HS-5 (cell line): ENCODE data around the gene PER1.

Experiments used
- DNase-seq: peaks from one replicate; pipeline ENCODE4 v3.0.0-alpha.2; 2012; ENCODE audit warnings: low read depth

The PER1 gene

DNA sequence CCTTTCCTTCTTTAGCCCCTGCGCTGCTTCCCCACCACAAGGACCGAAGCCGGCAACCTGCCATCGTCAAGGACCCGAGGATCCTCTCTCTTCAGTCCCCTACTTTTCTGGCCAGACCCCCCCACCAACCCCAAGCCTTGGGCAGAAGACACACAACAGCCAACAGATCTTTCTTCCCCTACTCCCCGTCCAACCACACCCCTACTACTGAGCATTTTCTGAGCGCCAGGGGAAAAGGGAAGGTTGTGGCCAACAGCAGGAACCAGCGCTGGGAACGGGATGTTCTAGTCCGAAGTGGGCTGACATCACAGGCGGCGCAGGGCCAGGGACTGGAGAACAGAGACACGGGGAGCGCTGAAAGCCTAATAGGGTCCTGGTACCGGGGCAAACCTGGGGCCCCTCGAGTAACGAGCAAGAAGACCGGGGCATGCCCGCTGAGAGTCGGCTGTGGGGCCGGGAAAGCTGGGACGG lies 528 bp downstream of the PER1 start:
- no peak for DNase-seq

DNA sequence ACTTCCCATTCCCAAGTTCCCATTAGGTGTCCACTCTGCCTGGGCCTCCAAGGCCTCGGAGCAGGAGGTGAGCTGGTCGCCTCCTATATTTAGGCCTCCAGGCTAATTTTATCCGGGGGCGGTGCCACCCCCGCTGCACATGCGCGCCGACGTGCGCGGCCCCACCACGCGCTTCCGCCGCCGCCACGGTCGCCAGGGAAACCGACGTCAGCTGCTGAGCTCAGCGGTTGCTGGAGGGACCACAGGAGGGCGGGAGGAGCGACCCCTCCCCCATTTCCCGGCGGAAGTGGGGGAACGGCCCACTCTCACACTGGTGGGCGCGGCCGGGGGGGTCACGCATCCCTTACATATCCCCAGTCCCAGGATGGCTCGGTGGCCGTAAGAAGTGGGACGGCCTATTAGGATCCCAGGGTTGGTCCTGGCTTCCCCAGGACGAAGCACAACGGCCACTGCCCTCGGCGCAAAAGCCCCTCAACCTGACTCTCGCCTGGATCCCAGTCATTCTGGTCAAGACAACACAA lies 1.0 kb downstream of the PER1 start:
- no peak for DNase-seq

DNA sequence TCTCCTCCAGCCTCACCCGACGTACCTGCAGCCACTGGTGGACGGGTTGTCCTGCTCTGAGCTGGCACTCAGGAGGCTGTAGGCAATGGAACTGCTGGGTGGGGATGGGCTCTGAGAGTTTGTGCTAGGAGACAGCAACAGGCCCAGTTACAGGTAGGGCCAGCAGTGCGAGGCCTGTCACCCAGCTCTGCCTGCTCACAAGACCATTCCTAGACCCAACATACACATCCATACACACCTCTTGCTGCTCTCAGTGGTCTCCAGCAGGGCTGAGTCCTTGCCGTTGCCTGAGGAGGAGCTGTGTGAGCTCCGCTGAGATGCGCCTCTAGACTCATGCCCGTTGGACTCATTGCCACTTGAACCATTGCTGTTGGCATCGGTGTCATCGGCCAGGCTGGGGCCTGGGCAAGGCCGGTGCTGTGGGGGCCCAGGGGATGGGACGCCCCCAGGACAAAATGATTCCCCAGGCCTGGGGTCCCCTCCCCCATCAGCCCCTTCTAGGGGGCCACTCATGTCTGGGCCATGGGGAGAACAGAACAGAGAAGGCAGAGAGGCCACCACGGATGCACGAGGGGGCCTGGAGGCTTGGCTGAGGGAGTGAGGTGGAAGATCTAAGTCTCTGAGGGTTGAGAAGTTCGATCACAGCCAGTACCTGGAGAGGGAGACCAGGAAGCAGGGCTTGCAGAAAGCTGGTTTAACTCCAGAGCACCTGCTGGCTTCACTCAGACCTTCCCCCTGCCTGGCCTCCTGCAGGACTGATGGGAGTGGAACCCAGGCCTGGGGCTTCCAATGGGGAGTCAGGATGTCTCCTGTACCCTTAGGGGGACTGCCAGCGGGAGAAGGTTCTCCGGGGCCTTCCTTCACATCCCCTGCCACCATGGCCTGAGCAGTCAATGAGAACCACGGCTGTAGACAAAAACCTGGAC lies 1.7 kb downstream of the PER1 start:
- no peak for DNase-seq

DNA sequence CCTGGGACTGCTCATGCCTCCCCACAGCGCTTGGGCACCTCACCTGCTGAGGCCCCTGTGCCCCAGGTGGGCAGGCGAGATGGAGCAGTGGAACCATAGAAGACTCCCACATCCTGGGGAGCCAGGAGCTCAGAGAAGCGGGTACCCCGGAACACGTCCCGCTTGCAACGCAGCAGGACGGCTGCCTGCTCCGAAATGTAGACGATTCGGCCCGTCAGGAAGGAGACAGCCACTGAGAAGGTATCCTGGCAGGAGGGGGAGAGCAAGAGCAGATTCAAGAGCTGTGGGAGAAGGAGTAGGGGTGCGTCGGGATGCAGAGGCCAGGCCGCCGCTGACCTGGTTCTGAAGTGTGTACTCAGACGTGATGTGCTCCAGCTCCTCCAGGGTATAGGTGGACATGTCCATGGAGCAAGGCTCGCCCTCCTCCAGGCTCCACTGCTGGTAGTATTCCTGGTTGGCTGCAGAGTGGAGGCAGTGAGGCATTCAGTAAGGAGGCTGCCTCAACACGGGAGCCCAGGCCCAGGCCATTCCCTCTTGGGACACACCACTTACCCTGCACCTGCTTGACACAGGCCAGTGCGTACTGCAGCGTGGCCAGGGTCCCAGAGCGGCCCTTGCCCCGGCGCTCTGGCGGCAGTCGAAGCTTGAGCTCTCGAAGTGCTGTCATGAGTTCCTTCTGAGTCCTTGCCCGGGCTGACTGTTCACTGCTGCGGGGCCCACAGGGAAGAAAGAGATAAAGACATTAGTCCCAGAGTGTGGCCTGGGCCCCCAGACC lies 2.6 kb downstream of the PER1 start:
- no peak for DNase-seq

DNA sequence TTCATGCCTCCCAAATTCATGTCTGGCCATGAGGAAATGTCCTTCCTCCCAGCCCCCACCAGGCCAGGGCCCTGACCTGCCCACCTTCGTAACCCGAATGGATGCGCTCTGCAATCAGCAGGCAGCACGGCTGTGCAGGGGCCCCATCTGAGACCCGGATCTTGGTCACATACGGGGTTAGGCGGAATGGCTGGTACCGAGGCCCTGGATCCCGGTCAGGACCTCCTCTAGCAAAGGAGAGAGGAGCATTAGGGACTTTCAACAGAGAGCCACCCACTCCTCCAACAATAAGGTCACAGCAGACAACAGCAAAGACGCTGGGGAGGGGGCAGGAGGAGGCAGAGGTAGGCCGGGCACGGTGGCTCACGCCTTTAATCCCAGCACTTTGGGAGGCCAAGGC lies 3.6 kb downstream of the PER1 start:
- no peak for DNase-seq

DNA sequence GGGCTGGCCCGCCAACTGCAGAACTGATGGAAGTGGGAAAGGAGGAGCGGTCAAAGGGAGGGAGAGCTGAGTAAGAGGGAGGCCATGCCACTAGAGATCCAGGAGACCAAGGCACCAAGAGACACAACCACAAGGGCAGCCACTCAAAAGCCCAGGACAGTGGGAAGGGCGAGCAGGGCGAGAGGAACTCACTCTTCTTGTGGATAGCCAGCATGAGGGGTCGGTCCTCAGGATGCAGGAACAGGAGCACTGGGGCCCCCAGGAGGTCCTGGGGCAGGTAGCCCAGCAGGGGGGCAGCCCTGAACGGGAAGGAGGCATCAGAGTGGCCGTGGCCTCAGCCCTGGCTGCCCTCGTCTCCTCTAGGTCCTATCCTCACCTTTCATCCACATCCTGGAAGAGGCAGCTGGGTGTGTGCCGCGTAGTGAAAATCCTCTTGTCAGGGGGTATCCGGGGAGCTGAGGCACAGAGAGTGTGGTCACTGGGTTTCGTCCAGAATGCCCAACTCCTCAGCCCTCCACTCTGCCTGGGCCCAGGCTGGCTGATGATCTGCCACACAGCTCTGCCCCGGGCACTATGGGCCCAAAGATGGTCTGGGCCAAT lies 4.3 kb downstream of the PER1 start:
- DNase-seq, result no peak

DNA sequence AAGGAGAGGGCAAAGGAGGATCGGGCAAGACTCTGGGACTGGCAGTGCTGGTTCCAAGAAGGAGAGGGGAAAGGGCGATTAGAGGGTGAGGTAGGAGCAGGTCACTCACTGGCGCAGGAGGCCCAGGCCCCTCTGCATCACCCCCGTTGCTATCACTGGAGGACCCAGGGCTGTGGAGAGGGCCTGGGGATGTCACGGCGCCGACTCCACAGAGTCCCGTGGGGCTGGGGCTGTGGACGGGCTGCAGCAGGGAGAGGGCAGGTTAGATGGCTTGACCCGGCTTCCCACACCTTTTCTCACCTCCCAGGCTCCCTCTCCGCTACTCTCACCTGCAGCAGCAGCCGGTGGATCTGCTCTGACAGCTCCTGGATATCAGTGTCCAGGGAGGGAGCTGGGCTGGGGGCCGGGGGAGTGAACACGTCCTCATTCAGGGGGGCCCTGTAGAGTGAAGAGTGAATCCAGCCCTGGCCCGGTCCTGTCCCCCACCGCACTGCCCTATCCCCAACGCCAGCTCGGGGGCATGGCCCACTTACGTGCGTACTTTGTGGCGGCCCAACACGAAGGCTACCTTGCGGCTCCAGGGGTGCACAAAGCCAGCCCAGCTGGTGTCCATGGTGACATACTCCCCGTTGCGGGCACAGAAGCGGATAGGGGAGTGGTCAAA lies 4.9 kb downstream of the PER1 start:
- DNase-seq, result no peak

DNA sequence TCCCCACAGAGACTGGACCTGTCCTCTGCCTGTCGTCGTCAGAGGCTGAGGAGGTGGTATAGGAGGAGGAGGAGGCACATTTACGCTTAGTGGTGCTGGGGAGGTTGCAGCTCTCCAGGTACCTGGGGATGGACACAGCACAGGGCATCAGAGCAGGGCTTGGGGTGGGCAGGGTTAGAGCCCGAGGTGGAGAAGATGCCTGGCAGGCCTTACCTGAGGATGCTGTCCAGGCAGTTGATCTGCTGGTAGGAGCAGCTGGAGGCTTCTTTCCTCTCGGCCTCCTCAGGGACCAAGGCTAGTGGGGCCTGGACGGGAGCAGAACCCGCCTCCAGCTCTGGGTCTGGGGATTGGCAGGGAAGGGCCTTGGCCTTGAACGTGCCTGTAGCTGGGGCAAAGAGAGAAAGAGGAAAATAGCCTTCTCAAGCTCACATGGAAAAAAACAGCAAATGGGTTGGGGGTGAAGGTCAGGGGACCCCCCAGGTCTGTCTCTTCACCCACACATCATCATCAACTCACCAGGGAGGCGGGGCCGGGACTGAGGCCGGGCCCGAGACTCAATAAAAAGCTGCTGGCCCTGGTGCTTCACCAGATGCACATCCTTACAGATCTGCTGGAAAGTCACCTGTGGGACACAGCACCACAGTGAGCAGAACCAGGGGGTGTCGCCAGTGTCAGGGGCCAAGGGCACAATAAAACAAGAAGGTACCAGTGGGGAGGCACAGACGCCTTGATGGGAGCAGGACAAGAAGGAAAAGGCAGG lies 5.6 kb downstream of the PER1 start:
- no peak for DNase-seq

DNA sequence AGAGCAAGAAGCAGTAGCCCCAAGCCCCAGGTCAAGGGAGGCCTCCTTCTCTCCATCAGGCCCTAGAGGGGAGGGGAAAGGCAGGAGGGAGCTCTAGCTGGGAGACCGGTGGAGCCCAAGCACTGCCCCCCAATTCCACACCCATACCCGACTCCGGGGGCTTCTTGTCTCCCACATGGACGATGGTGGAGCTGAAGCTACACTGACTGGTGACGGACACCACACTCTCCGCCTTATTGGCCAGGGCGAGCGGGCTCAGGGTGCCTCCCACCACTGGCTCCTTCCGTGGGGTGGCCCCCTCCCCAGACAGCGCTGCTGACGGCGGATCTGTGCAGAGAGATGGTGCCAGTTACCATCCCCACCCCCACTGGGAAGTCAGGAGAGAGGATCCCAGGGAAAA lies 6.4 kb downstream of the PER1 start:
- DNase-seq, result no peak

DNA sequence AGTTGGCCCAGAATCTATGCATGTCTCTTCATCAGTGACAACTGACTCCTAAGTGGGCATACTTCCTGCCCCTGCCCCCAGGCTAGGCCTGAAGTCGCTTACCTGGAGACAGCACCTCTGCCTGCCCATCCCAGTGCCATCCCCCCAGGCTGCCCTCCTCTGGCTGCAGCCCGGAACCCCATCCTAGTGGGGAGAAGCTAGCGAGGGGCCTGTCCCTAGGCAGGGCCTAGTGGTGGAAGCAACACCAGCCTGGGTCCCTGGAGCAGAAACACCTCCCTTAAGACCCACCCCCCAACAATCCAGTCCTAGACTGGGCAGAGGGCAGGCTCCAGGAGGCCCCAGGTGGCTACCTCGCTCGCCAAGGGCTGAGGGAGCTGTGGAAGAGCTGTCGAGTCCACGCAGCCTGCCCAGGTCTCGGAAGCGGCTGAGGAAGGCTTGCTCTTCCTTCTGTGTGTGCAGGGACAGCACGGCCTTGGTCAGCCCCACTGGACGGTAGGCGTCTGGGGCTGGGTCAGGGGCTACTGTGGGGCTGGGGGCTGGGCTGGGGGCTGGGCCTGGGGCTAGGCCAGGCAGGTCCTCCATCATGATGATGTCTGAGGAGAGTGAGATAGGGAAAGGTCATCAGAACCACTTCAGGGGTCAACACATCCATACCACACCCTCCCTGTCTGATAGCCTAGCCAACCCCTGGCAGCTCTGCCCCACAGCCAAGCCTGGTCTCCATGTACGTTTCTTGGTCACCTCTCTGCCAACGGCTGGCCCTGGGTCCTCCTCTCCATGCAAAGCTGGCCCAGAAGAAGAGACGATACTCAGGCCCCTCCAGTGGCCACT lies 7.6 kb downstream of the PER1 start:
- DNase-seq, result no peak

DNA sequence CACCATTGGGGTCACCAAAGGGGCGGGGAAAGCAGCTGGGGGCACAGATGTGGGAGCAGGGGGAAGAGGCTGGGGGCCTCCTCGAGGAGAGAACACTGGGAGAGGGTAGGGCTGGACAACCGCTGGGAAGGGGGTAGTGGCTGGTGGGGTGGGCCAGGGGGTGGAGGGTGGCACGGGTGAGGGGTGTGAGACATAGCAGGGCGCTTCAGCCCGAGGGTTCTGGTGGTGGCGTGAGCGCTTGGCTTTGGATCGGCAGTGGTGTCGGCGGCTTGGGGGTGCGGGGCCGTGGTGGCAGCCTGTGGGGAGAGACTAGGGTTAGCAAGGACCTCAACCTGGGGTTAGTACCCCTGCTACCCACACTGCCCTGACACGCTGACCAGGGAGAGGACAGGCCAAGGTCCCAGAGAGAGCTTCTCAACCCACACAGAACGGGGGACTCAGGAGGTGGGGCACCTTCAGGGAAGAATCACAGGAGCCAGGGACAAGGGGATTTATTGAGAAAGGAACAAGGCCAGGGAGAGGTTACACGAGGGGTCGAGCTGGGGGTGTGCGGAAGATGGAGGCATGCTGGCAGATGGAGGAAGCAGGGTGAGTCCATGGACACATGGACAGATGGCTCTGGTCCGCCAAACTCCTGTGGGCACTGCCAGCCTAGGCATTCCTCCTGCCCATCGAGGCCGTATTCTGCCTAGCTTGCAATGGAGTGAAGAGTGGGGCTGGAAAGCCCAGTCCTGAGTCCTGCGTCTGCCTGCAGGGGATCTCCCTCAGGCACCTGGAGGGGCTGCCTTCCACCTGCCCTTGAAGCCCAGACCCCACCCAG lies 8.4 kb downstream of the PER1 start:
- no peak for DNase-seq

DNA sequence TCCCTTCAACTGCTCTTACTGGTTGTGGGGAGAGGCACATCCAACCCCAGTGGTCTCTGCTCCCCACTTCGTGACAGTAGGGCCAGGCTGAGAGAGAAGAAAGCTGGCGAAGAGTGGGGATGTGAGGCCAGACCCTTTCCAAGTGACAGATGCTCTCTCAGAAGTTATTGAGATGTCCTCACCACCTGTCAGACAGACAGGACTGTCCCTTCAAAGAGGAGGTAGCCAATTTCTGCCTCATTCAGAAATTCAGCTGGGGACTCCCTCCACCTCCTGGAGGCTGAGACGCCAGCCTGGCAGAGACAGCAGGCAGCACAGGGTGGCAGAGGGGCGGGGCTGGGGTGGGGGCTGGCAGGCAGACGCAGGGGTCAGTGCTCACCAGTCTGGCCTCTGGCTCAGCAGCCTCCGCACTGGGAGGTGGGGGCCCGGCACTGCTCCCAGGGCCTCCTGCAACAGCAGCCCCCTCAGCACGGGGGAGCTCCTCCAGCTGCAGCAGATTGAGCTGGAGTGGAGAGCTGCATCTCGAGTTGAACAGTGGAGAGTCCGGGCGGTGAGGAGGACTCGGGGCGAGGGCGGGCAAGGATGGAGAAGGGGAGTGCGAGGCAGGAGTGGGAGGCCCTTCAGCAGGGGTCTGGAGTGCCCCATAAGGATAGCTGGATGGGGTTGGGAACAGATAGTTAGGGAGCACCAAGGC lies 9.2 kb downstream of the PER1 start:
- DNase-seq, result no peak

DNA sequence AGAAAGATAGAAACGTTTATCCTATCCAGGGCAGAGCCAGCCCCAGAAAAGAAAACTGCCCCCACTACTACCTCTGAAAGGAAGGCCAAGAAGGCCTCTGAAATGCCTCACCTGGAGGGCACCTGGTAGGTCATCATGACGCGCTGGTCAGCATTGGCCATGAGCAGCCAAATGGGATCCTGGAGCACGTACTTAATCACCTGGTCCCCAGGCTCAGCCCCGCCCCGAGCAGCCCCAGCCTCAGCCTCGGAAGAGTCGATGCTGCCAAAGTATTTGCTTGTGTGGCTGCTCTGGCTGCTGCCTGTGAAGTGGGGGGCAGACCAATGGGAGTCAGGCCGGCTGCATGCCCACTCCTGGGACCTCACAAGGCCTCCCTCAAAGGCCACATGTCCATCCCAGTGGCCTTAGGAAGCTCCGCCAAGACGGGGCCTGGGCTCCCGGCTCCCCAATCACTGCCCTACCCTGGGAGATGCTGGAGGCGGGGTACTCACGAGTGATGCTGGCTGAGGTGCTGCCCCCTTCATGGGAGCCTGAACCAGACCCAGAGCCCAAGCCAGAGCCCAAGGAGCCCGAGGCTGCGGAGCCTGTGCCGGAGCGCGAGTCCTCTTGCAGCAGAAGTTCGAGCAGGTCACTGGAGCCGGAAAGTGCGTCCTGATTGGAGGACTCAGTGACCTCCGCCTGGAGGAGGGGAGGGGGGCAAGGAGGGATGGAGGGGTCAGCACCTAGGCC lies 9.9 kb downstream of the PER1 start:
- no peak for DNase-seq

DNA sequence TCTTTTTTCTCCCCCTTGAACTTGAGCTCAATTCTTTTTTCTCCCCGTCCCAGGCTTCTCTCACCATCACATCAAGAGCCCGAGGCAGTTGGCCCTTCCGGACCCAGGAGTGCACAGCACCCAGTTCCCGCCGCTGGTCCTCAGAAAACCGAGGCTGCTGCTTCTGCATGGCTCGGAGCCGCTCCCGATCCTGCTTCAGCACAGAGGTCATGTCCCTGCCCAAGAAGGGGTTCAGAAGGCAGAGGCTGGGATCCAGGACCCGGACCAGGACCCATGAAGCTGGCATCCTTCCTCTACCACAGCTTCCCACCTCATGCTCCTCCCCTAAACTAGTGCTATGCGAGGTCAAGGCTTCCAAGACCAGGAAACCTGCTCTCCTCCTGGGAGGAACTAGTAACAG lies 10.5 kb downstream of the PER1 start:
- no peak for DNase-seq

DNA sequence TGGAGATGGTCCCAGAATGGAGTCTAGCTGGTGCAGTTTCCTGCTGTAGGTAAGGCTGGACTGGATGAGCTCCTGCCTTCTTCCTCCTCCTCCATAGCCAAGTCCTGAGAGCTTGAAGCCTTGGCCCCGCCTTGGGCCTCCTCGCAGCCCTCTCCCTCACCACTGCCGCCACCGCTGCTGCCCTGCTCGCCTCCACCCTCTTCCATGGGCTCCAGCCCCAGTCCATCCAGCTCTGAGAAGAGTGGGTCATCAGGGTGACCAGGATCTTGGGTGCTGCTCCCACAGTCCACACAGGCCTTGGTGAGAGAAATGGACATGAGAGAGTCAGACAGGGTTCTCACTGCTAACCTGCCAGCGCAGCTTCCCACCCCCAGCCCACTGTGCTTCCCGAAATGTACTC lies 11.2 kb downstream of the PER1 start:
- DNase-seq, result no peak

DNA sequence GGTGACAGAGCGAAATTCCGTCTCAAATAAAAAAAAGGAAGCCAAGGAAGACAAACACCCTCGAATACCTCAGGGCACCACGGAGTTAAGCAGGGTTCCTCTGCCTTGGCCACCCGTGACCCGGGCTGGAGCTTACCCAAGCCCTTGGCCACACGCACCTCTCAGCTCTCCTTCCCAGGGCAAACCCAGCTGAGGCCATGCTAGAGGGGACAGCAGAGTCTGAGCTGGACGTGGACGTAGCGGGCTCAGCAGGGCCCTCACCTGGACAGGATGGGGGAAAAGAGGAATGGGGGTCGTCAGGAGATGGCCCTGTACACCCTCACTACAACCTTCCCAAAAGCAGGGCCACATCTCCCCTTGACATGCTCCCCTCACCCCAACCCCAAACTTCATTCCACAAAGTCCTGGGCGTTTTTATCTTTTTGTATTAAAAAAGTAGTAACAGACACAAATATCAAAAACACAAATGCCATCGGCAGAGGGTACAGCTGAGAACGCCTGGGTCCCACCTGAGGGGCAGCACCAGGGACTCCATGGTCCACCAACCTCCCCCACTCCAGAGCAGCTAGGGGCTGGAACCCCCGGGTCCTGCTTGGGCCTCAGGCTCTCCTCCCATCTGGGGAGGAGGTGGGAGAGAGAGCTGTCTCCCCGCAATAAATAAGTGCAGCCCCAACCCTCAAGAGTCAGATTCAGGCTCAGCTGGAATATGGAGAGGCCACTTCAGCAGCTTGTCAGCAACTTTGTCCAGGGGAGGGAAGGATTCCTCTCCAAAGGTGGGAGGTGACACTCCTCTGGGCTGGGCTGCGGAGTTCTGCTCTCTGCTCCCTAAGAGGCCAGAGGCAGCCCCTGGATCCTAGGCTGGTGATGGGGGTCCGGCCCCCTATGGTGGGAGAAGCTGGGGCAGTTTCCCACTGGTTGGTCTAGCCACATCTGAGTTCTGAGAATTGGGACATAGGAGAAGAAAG lies 11.9 kb downstream of the PER1 start:
- DNase-seq, result no peak
